GM18508 (cell line): Measurements from ENCODE around the gene FGFBP3.
"Not testable (repeated sequence)": the region's sequence is repeated elsewhere in the genome, so short reads cannot be mapped to it uniquely, and the experiment has no call there.

Experiments used
- ATAC-seq: cut with Tn5 transposase; IDR thresholded peaks from one replicate; pipeline ENCODE4 v1.9.1; 2021; ENCODE audit warnings: moderate number of reproducible peaks; ENCODE audit not compliant: insufficient read depth, unreplicated experiment

Gene FGFBP3

GRCh38 chr10:91907033-91907594 lies 2.2 kb downstream of the FGFBP3 start:
- ATAC-seq: no peak

DNA sequence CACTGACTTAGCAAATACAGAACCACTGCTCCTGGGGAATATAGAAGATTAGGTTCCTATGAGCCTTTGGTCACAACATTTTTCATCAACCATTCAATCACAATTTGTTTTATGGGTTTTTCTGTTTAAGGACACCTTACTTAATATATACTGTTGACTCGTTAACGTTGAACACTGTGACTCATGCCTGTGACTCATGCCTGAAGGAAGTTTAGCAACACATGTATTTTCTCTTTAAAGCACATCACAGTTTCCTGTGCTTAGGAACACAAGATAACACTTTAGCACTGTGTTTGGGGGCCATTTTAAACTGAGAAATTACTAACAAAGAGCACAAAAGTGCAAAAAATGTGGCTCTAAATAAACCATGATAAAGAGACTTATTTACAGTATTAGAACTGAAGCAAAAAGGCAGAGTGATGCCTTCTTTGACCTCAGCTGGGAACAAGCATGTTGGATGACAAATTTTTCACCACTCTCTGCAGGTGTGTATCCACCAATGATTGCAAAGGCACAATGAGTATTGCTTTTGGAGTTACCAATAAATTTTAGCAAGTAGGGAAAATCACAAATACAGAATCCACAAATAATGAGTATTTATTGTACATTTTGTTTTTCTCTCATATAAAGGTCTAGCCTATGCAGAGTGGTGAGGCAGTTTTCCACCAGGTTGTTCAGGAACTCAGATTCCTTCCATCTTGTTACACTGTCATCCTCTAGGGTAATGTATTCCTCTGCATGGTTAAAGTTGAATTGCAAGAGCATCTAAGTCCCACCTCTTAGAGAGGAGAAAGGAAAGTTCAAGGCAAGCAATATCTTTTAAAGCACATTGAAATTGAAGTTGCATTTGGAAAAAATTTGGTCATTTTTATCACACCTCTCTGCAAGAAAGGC lies 7.3 kb downstream of the FGFBP3 start:
- no peak for ATAC-seq

DNA sequence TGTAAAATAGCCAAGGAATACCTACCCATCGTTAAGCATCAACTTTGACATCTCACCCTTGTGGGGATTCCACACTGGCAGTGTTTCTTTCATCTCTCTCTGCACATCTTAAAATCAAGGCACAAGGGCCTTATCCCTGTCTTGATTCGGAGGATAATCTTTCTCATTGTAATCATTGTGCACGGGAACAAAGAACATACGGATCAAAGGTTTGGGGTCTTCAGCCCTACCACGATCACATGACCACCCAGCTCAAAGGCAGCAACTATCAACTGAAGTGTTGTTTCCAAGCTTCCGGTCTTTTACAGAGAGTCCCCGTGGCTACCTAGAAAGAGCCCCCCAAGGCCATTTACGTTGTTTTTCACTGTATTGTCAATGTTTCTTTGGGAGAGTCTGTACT lies 11.9 kb downstream of the FGFBP3 start:
- ATAC-seq: no peak

GRCh38 chr10:91896212-91896756 lies 13.0 kb downstream of the FGFBP3 start:
- no peak for ATAC-seq

GRCh38 chr10:91894261-91894685 lies 15.0 kb downstream of the FGFBP3 start:
- not testable (repeated sequence) for ATAC-seq

GRCh38 chr10:91893051-91893450 lies 16.2 kb downstream of the FGFBP3 start:
- no peak for ATAC-seq

- ATAC-seq: no peak
Measured at GRCh38 chr10:91891125-91892001, 17.9 kb downstream of the FGFBP3 start.

GRCh38 chr10:91887272-91888076 lies 21.8 kb downstream of the FGFBP3 start:
- ATAC-seq: no peak

GRCh38 chr10:91886954-91887271 lies 22.4 kb downstream of the FGFBP3 start:
- no peak for ATAC-seq

DNA sequence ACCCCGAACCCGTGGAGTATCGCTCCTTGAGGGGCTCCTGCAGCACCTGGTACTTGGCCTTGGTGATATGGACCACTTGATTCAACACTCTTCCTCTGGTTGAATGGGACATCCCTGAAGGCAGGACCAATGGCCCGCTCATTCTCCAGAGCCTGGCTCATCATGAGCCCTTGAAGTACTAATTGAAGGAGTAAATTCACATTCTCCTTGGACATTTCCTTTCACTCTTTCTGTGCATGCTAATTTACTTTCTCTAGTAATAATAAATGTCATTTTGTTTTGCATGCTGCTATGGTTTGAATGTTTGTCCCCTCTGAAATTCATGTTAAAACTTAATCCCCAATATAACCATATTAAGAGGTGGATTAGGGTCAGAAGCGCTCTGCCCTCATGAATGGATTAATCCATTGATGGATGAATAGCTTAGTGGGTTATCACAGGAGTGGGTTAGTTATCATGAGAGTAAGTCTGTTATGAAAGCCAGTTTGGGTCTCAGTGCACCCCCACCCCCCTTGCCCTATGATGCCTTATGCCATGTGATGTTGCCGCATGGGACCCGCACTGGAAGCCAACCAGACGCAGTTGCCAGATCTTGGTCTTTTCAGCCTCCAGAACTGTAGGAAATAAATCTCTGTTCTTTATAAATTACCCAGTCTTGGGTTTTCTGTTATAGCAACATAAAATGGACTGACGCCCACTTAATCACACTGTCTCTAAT lies 23.8 kb downstream of the FGFBP3 start:
- ATAC-seq: no peak

- no peak for ATAC-seq
Measured at GRCh38 chr10:91884536-91884935, 24.8 kb downstream of the FGFBP3 start.

DNA sequence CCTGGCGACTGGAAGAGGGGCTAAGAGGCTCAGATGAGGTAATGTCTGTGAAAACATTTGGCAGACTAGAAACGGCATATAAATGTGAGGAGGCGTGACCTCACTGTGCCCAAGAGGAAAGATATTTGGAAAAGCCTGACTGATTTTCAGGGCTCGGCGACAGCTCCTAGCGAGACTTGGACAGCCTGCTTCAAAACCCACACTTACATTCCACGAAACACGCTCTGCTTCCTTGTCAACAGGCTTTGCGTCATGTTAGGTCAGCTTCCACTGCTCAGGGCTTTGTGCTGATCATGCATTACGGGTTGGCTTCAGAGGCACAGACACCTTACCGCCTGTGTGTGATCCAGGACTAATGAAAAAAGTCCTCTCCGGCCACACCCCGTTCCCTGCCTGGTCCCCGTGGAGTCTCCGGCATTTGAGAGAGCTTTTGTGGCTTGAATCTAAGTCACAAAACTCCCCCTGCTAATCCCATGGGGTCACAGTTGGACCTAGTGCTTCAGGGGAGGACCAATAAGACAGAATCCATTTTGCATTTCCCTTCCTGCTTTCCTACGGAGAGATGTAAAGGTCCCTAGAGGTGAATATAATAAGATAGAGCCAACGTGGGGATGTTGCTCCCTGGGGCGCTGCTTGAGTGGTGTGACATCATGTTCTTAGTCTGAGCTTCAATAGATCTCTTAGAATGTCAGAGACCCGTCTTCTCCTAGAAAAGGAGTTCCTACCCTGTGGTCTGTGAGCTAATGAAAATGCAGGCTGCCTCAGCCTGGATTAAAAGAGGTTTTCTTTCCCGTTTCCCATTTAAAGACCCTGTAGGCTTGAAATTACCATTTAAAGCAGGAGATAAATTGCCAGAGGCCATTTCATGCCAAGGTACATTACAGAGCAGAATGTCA lies 25.5 kb downstream of the FGFBP3 start:
- ATAC-seq: no peak

- no peak for ATAC-seq
Measured at GRCh38 chr10:91880310-91880709, 29.0 kb downstream of the FGFBP3 start.

GRCh38 chr10:91879515-91880170 lies 29.6 kb downstream of the FGFBP3 start:
- no peak for ATAC-seq

GRCh38 chr10:91875779-91876178 lies 33.5 kb downstream of the FGFBP3 start:
- ATAC-seq: no peak

DNA sequence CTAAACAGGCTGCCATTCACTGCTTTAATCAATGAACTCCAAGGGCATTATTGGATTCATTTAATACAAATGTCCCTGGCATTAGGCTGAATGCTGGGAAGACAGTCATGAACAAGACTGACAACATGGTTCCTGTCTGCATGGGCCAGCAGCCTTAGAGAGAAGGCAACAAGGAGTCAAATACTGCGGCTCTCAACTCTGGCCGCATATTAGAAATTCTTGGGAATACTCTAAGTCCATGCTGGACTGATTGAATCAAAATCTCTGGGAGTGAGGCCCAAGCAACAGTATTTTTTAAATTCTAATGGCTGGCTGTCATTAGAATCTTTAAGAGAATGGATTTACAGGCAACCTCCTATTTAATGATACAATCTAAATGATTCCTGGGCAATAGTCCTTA lies 34.1 kb downstream of the FGFBP3 start:
- ATAC-seq: no peak

DNA sequence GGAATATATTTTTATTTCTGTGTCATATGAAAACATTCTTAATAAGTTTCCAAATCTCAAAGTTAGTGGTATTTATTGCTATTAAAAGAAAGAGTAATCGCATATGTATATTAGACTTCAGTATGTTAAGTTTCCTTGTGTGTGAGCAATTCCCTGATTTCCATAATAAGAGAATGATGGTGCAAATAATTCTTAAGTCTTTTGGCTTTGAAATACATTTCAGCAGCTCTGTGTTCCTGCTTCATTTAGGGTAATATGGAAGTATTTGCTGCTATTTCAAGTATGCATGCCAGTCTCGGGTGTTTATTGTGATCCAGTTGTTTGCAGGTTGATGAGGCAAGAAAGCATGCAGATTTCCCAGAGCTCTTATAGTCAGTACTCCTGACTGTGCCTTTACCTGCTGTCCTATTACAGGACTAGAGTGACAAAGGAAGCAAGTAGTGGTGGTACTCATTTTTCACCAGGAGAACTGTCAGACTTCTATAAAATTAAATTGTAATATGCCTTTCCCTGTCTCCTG lies 43.7 kb downstream of the FGFBP3 start:
- no peak for ATAC-seq

DNA sequence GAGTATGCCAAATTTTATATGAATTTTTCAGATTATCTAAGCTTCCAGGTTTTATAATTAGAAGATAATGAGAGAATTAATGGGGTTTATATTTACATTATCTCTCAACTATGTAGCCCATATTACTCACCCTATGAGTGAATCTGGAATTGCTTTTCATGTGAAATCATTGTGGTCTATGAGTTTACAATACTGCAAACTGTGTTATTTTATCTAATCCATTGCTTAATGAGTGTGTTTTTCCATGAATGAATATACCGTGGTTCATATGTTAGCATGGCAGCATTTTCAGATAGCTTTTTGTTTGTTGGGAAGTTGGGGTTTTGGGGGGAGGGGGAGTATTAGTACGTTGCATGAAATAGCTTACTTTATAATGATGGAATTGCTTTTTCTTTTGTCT lies 44.5 kb downstream of the FGFBP3 start:
- no peak for ATAC-seq
